Colon (tissue), 2 donors: ENCODE data around the gene HUWE1.

Experiments used
- FAIRE-seq: peaks from 2 replicates; lab custom pipeline; 2012; peaks lifted over from hg19 to GRCh38; lab: Jason Lieb, UNC
- donor health status: control.
- donor health status: control.

The HUWE1 gene

DNA sequence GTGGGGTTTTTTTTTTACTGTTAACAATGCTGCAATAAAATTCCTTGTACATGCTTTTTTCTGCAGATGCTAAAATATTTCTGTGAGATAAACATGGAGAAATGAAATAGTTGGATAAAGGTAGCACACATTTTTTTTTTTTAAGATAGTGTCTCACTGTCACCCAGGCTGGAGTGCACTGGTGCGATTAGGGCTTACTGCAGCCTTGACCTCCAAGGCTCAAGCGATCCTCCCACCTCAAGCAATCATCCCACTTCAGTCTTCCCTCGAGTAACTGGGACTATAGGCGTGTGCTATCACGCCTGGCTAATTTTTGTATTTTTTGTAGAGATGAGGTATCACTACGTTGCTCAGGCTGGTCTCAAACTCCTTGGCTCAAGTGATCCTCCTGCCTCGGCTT lies 1.8 kb upstream of the HUWE1 start:
- FAIRE-seq: no peak

DNA sequence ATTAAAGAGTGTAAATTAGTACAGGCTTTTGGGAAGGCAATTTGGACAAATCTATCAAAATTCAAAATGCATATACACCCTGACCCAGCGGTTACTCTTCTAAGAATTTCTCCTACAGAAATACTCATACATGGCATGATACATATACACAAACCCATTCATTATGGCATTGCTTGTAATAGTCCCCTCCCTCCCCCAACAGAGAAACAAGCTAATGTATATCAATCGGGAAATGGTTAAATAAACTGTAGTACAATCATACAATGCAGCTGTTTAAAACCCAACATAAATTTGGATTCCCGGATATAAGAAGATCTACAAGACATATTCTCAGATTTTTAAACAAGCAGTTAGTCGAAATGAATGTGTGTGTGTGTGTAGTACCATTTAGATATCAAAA lies 808 bp downstream of the HUWE1 start:
- FAIRE-seq: no peak

- no peak for FAIRE-seq
Observed at GRCh38 chrX:53684415-53685192, 1.9 kb downstream of the HUWE1 start.

DNA sequence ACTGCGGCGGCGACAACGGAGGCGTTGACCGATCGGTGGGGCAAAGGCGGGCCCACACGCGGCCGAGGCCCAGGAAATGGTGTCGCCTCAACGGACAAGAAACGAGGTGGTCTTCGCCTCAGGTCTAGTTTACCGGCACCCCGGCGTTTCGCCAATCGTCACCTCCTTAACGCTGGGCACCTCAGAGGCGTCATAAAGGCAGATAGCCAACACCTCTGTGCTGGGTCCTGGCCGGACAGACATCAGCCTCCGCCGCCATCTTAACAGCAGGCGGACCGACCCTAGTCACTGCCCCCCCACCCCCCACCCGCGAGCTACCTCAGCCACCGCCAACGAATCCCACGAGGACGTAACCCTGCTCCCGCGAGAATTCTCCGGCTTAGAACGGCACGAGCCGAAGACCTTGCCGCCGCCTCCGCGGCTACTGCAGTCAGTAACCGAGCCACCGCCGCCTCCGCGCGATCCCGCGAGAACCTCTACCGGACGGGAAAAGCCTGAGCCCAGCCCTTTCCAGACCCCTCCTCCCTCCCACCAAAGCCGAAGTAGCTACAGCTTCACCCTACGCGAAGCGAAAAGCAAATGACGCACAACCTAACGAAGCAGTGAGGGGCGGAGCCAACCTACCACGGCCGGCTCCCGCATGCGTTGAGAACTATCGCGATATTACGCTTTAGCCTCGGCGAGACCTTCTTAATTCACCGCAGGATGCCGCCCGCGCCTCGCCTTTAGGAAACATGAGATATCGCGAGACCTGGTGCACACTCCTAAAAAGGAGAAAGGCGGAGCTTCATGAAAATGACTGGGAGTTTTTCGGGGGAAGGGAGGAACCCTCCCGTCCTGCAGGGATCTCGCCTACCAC lies 2.7 kb downstream of the HUWE1 start:
- peak; percentile 88 for FAIRE-seq

DNA sequence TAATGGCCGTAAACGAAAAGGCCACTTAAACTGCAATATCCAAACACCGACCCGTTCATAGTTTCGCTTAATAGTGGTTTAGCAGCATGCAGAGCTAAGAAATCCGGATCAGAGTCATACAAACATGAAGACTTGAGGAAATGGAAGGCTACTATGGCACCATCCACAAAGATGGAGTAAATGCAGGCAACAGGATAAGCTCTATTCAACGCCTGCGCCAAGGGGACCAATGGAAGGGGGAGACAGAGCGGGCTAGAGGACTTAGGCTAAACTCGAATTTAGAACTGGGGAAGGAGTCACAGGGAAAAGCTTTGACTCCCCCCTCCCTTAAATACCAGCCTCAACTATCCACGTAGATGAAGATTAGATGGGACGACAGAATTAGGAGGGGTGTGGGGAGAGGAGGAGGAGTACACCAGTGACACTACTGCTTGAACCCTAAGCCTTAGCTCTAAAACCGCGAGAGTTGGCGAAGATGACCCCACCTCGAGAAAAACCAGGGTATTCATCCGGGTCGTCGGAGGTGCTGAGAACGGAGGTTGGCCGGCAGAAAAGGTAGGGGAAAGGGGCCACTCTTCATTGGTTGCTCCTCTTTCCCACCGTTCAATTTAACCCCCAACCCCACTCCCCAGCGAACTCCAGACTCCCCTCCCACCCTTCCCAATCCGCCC lies 3.5 kb downstream of the HUWE1 start:
- no peak for FAIRE-seq

GRCh38 chrX:53681661-53682060 lies 4.9 kb downstream of the HUWE1 start:
- no peak for FAIRE-seq

DNA sequence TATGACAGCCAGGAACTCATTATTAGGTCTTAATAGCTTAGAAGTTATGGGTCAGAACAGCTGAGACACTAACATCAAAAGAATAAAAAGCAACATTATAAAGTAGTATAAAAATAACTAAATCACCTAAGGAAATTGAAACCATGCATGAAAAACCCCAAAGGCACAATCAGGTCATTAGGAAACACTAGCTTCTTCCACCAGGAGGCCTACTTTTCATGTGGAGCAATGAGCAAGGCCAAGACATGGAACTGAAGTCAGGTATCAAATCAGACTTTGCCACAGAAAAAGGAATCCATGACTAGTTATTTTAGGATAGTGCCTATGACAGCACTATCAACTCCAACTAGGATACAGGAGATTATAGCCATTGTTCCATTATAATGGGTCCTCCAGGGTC lies 7.9 kb downstream of the HUWE1 start:
- no peak for FAIRE-seq

DNA sequence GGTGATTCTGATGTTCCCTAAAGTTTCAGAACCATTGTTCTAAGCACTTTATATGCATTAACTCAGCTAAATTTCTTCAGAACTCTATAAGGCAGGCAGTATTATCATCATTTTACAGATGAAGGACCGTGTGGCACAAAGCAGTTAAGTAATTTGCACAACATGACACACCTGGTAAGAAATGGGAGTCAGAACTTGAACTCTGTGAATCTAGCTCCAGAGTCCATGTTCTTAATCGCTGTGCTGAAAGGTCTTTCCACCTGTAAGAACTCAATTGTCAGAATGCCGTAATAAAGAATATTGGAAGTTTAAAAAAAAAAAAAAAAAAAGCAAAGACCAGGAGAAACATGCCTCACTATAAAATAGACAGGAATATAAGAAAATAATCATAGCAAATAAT lies 9.2 kb downstream of the HUWE1 start:
- no peak for FAIRE-seq

DNA sequence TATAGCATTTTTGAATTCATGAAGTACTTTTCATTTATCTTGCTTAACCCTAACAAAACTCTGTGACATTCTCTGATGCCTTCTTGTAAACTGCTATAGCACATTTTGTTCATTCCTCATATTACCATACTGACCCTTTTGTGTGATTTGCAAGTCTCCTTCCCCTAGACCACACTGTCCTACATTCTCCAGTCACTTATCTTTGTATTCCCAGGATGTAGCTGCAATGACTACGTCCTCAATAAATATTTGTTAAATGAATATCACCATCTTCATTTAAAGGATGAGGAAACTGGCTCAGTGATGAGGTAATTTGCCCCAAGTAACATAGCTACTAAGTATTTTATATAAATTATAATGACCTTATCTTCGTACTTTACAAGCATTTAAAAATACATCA lies 11.9 kb downstream of the HUWE1 start:
- FAIRE-seq: no peak

DNA sequence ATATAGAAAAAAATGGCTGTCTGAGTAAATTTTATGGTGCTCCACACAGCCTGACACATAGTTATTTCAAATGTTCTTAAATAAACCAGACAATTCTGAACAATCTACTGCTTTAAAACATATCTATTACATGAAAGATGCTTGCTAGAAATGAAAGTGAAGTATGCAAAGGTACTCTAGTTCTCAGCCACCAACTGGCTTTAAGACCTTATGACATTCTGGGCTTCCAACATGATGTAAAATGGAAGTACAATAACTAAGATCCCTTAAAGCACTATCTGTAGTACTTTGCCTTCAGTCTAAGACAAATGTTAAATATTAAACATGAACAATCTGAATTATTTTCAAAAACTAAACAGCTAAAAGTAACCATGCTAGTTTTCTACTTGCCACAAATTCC lies 17.3 kb downstream of the HUWE1 start:
- FAIRE-seq: no peak

- no peak for FAIRE-seq
Observed at GRCh38 chrX:53666171-53666570, 20.3 kb downstream of the HUWE1 start.

GRCh38 chrX:53660004-53660403 lies 26.5 kb downstream of the HUWE1 start:
- FAIRE-seq: no peak

- FAIRE-seq: no peak
Observed at GRCh38 chrX:53659039-53659438, 27.5 kb downstream of the HUWE1 start.

DNA sequence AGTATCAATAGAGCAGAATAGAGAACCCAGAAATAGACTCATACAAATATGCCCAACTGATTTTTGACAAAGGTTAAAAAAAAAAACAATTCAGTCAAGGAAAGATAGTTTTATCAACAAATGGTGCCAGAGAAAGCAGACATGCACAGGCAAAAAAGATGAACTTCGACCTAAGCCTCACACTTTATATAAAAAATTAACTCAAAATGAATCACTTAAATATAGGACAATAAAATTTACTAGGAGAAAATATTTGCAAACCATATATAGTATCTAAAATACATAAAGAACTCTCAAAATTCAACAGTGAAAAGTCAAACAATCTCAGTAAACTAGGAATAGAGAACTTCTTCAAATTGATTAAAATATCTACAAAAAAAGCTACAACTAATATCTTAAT lies 29.7 kb downstream of the HUWE1 start:
- FAIRE-seq: peak; percentile 93

GRCh38 chrX:53654376-53654775 lies 32.1 kb downstream of the HUWE1 start:
- FAIRE-seq: no peak

DNA sequence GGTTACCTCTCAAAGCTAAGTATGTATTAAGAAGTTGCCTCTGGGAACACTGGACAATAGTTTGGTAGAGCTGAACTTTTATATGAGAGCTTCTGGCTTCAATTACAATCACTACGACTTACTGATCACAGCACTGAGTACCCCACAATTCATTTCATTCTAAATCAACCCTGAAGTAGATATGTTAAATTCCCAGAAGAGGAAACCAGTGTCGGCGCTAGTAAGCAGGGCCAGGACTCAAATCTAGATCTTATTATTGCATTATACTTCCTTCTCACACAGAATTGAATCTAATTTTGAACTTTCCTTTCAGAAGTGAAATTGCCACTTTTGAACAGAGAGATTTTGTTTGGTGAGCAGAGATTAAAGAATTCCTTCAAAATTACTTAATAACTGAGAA lies 41.8 kb downstream of the HUWE1 start:
- no peak for FAIRE-seq

- no peak for FAIRE-seq
Observed at GRCh38 chrX:53642337-53642736, 44.2 kb downstream of the HUWE1 start.

- FAIRE-seq: peak; percentile 21
Observed at GRCh38 chrX:53639257-53639656, 47.3 kb downstream of the HUWE1 start.

DNA sequence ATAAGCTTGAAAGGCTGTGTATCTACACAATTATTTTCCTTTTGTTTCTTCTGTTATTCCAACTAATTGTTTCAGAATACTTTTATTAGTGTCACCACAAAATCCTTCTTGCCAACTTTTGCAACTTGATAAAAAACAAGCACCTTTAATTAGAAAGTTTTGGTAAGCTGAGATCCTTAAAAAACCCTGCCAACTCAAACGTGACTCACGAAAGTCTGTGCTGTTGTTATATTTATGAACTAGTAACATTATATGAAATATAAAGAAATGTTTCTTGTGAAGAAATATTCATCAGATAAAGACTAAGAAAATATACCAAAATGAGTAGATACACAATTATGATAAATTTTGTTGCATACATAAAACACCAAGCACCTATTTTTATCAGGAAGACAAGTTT lies 49.0 kb downstream of the HUWE1 start:
- peak; percentile 71 for FAIRE-seq

DNA sequence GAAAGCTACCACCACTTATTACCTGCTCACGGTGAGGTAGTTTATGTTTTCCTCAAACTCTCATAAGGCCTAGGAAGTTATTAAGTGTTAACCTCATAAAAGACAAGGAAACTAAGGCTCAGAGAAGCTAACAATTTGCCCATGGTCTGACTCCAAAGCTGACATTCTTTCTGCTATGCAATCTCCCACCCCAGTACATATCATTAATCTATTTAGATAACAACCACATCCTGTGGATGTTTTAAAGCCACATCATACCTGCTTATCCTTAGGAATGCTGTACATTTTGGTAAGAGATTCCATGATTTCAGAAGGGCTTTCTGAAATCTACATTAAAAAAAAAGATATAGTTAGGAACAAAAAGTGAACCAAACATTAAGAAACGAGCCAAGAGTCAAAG lies 55.4 kb downstream of the HUWE1 start:
- FAIRE-seq: no peak

DNA sequence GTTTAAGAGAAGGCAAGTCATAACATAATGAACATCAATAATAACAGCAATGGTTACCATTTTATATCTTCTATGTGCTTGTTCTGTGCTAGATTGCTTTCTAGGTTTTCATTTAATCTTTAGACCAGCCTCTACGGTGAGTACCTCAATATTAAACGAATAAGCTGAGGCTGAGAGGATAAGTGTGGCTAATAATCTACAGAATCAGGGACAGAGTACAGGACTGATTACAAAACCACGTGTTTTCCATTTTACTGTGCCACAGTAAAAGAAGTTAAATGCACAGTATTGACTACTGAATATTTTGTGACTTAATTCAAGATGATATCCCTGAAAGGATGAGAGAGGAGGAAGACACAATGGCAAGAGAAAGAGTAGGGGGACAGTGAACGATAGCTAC lies 56.3 kb downstream of the HUWE1 start:
- no peak for FAIRE-seq

DNA sequence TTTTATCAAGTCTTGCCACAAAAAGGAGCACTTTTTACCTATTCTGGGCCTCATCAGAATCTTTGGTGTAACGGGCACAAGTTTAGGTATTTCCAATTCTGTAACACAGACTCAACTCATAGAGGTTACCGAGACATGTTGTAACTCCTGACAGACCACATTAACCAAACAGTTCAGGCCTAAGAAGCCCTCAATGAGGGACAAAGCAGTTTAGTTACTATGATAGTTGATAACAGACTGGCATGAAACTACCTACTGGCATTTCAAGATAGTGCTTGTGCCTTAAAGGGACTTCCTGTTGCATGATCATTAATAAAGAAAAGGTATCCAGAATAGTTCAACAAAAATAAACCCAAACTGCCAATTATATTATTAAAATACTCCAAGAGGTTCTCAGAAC lies 64.1 kb downstream of the HUWE1 start:
- FAIRE-seq: no peak

- FAIRE-seq: no peak
Observed at GRCh38 chrX:53621418-53621986, 65.0 kb downstream of the HUWE1 start.
